Sigmoid colon (tissue), 3 donors: ENCODE measurements around the gene EXOC3L1.

ENCODE experiments used
- CTCF ChIP-seq, 4 experiments: fragments of 450-650 bp in 3 of 4; fragments of 200-600 bp in 1 of 4; IDR thresholded peaks; one replicate each; pipeline ENCODE4 v1.5.1; 2016 to 2019; ENCODE audit warnings: antibody characterized with exemption in 4 of 4, mild to moderate bottlenecking in 3 of 4, moderate library complexity in 2 of 4
- POLR2A ChIP-seq, 2 donors: fragments of 450-650 bp; IDR thresholded peaks; one replicate each; pipeline ENCODE4 v1.6.1; 2016; ENCODE audit warnings: antibody characterized with exemption in 2 of 2, mild to moderate bottlenecking in 2 of 2, moderate library complexity in 2 of 2

DNA sequence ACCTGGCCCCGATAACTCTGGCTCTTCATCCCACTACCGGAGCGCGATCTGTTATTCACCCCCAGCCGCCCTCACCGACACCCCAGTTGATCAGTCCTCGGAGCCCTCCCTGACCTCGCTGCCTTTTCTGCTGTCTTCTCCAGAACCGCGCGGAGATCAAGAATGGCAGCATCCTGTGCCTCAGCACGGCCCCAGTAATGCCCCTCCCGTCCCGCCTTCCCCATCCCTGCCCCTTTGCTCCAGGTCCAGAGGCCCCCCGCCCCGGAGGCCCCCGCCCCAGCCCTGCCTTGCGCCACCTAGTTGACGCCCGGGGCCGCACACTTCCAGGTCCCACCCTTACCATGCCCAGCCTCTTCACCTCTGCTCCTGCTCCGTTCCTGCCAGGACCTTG lies 9.9 kb upstream of the EXOC3L1 start:
- TF ChIP-seq CTCF (IDR thresholded peaks at IDR 0.05) (no peak), POLR2A (IDR thresholded peaks at IDR 0.05) (no peak)
